Activated CD8-positive, alpha-beta memory T cell treated with anti-CD3 and anti-CD28 coated beads for 36 hours (primary cell): ENCODE results near the gene ADGRD2. TPM values are rescaled to one million over a fixed set of nuclear protein-coding genes. Genes with fewer than 3 reads are reported as not detected.

ENCODE experiments used
- CTCF ChIA-PET: fragments of 350-600 bp; sonication (Branson Sonifier 250); formaldehyde crosslinking; loops from one replicate; lab custom pipeline; 2021; ENCODE audit warnings: antibody characterized with exemption; lab: Charles Lee
- POLR2A ChIA-PET: fragments of 350-600 bp; sonication (Branson Sonifier 250); formaldehyde crosslinking; loops from one replicate; lab custom pipeline; 2021; ENCODE audit warnings: antibody characterized with exemption; lab: Charles Lee
- total RNA-seq, 2 experiments: library from RNA; stranded (reverse); gene quantifications; one replicate each; pipeline ENCODE4 v1.2.3, GENCODE V29; 2021

The ADGRD2 gene
- total RNA-seq, 2 experiments from 2014 or later = not detected

DNA sequence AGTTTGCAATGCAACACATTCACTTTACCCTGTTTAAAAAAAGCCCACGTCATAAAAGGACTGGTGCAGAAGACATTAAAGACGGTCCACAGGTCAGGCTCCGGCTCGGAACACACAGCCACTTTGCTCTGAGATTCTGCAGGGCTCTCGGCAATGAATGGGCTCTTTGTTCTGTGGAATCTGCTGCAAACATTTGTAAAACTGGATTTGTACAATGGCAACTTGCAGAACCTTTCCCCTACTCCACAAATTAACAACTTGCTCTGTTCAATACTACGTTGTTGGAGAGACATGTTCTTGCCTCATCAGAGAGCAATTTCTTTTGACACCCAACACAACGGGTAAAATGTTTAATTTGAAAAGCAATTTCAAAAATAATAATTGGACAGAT is 70.0 kb downstream of the ADGRD2 start:
- POLR2A ChIA-PET = no interaction called here

DNA sequence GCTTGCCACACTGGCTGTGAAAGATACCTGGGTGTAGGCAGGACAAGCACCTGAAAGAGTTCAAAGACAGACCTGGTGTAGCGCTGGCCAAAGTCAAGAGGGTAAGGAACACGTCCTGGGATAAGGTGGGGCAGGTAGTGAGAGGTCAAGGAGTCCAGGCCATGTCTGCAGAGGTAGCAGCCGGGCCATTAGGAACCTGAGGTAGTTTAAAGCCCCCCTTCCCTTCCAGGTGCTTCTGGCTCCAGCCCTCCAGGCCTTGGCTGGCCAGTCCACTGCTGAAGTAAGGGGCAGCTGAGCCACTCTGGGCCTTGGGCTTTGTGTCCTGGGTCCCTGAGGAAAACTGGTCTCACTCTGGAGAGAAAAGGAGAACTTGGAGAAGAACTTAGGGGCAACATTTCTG is 70.9 kb downstream of the ADGRD2 start:
- CTCF ChIA-PET = no interaction called here
- POLR2A ChIA-PET = no interaction called here

More for the DNA sequence above, 70.0 kb downstream of the ADGRD2 start:
- CTCF ChIA-PET = no interaction called here

DNA sequence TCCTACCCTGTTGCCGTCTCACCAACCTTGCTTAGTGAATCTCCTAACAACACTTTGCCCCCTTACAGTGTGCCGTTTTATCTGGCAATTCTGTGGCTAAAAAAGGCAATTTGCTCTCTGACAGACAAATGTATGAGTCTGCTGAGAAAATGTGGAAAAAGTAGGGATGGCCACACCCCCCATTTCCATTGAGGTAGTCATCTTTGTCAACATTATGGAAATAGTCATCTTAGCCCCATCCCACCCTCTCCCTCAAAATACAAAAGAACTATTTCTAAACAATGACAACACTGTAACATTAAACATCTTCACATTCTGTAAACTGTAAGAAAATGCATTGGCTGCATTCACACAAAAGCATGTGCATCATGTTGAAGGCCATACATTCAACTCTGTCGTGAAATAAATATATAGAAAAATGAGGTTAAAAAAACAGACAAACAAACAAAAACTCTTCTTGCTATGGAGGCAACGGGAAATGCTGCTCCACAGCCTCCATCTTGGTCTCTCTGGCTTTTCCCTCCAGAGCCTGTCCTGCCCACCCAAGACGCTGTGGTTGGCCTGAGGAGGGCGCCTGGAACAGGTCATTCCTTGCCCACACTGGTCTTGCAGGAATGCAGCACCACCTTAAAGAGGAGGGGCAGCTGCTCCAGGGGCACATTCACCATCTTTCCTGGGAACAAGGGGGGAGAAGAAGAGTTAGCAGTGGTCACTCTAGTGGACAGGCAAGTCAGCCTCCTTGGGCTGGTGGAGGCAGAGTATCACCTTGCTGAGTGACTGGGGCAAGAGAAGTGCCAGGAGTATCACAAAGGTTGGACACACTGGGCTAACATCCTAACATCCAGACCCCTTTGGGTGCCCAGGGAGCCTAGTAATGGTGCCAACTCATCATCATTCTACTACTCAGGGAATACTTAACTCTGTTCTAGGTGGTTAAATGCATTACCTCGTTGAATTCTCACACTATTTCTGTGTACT is 72.2 kb downstream of the ADGRD2 start:
- ChIA-PET CTCF (no interaction called here), POLR2A (no interaction called here)

DNA sequence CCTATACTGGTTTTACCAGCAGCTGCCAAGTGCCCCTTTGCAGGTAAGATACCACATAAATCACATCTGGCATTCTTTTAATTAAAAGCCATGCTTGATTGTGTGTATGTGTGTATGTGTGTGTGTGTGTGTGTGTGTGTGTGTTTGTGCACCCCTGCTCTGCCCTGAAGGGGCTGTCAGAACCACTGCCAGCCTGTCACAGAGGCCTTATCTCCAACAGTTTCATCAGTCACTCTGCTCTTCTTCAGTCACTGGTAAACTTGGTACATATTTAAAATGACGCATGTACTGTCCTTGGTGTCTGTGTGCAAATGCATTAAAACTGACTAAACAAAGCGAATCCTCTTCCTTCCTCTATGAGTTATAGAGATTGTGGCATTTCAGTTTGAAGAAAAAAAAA is 75.9 kb downstream of the ADGRD2 start:
- ChIA-PET CTCF (no interaction called here), POLR2A (no interaction called here)

DNA sequence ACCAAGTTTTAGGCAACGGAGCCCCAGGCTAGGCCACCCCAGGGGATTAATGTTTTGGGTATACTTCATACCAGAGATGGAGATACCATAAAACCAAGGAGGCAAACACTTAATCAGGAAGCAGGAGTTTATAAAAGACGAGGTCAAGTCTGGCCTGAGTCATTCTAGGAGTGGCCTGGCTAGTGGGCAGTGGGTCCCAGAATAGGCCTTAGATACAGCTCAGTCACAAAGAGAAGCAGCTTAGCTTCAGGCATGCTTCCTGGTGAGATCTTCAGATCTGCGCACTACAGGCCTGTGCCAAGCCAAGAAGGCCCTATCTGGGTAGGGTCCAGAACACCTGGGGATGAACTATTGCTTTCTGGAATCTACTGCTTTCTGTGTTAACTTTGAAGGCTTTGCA is 77.5 kb downstream of the ADGRD2 start:
- ChIA-PET CTCF (no interaction called here), POLR2A (no interaction called here)

Other genes starting within 250 kb of the ADGRD2 start
- gene NEK6, start 192.5 kb upstream of the ADGRD2 start, total RNA-seq = 10 to 100 TPM; 26.5 to 29.4 TPM
- 100 to 1,000 TPM; 206 to 212 TPM for gene PSMB7, start 35.0 kb upstream of the ADGRD2 start, total RNA-seq
- gene NR5A1, start 56.9 kb downstream of the ADGRD2 start, total RNA-seq = not detected